Measurements from ENCODE around the gene UGT1A5.

- TF ChIP-seq POLR2AphosphoS5 (IDR thresholded peaks at IDR 0.05; ENCODE audit: low read depth, low read length) (no peak), REST (IDR thresholded peaks at IDR 0.05; ENCODE audit: insufficient read depth in 1 of 2, low read depth in 2 of 2, low read length in 2 of 2) (no peak), SIN3A (IDR thresholded peaks at IDR 0.05; ENCODE audit: borderline replicate concordance, insufficient read depth, low read length) (no peak), TAF1 (IDR thresholded peaks at IDR 0.05; ENCODE audit: borderline replicate concordance, insufficient read depth, low read length) (no peak)
These were observed 101.5 kb downstream of the UGT1A5 start for GRCh38 chr2:233814056-233814835.
